Lower lobe of right lung (tissue), 2 donors: ENCODE results near the gene TTC21B. TPM values are rescaled to one million over a fixed set of nuclear protein-coding genes. Genes with fewer than 3 reads are reported as not detected.

Experiments used
- ATAC-seq, 2 donors: fragments of 200-7000 bp; cut with Tn5 transposase; one replicate each; pipeline ENCODE4 v1.9.1; 2020 to 2022; ENCODE audit warnings: mild to moderate bottlenecking in 2 of 2, moderate library complexity in 2 of 2
- DNase-seq: peaks from one replicate; pipeline ENCODE4 v3.0.0-alpha.2; 2020
- H3K27ac ChIP-seq: fragments of 200-600 bp; one replicate; pipeline ENCODE4 v1.8.0; 2022
- H3K27me3 ChIP-seq: fragments of 200-600 bp; one replicate; pipeline ENCODE4 v1.8.0; 2022; ENCODE audit warnings: low read depth
- H3K36me3 ChIP-seq: fragments of 200-600 bp; one replicate; pipeline ENCODE4 v1.8.0; 2022; ENCODE audit warnings: mild to moderate bottlenecking
- H3K4me1 ChIP-seq: fragments of 200-600 bp; one replicate; pipeline ENCODE4 v1.8.0; 2022
- H3K4me3 ChIP-seq: fragments of 200-600 bp; one replicate; pipeline ENCODE4 v1.8.0; 2022; ENCODE audit warnings: mild to moderate bottlenecking
- H3K9me3 ChIP-seq: fragments of 200-600 bp; one replicate; pipeline ENCODE4 v1.8.0; 2022
- intact Hi-C: fragments of 100-400 bp; cut with DNase I; formaldehyde crosslinking; loops from one replicate; pipeline ENCODE4 v1.11.0; 2022
- total RNA-seq: library from RNA; stranded (reverse); fragmentation: NEBNext Ultra II Directional; extraction: Animal tissue kit (Norgen Biotek cat#: 25700); gene quantifications from one replicate; pipeline ENCODE4 v1.2.1, GENCODE V29; 2021
- TF ChIP-seq, protein P1 (sequence below): fragments of 200-600 bp; IDR thresholded peaks from one replicate; pipeline ENCODE4 v1.8.0; 2022; ENCODE audit warnings: antibody characterized with exemption, mild to moderate bottlenecking
- donor health status: DM: no; HTN: yes; CAD: no; lungs with severe emphysema.

TTC21B gene
- total RNA-seq, 1 donor from 2014 or later, result 25.8 TPM

GRCh38 chr2:165902934-165903333 lies 50.6 kb downstream of the TTC21B start:
- no peak overlapping the region for H3K4me3 ChIP-seq
- H3K9me3 ChIP-seq, result no peaks in the 10 kb centered on the region
- H3K27ac ChIP-seq, result peak overlapping the region; percentile 42
- intact Hi-C loops, result no loop called here
- TF ChIP-seq, protein P1, sequence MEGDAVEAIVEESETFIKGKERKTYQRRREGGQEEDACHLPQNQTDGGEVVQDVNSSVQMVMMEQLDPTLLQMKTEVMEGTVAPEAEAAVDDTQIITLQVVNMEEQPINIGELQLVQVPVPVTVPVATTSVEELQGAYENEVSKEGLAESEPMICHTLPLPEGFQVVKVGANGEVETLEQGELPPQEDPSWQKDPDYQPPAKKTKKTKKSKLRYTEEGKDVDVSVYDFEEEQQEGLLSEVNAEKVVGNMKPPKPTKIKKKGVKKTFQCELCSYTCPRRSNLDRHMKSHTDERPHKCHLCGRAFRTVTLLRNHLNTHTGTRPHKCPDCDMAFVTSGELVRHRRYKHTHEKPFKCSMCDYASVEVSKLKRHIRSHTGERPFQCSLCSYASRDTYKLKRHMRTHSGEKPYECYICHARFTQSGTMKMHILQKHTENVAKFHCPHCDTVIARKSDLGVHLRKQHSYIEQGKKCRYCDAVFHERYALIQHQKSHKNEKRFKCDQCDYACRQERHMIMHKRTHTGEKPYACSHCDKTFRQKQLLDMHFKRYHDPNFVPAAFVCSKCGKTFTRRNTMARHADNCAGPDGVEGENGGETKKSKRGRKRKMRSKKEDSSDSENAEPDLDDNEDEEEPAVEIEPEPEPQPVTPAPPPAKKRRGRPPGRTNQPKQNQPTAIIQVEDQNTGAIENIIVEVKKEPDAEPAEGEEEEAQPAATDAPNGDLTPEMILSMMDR, result no peak
- ATAC-seq, result peak; percentile 38 to 60
- H3K36me3 ChIP-seq, result peaks cover 38% of the 10 kb centered on the region
- no peak for DNase-seq
- H3K27me3 ChIP-seq, result no peaks in the 10 kb centered on the region
- H3K4me1 ChIP-seq, result peaks cover 10% of the 10 kb centered on the region

DNA sequence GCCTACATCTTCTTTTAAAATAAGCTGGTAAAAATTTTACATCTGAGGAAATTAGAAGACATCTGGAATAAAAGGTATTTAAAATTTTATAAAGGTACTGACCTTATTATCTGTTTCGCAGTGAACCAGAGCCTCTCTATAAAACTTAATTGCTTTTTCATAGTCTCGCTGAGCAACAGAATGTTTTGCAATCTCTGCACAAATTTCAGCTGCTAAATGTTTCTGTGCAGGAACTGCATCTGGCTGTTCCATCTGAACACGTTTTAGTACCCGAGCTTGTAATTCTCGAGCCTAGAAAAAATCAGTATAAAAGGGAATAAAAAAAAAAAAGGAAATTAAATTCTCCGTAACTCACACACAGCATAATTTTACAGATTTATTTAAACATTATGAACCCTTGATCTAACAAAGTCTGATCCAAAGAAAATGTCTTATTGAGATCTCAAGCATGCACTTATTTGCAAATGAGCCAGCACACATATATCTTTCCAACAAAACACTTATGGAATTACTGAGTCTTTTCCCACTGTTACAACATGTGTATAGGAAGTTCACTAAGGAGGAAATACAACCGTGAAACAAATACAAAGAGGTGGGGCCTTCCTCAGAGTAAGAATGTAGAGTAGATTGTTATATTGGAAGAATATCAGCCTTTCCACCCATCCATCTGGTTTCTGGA lies 51.8 kb downstream of the TTC21B start:
- ATAC-seq, result no peak
- Histone ChIP-seq H3K4me3 (no peak overlapping the region), H3K4me1 (peaks cover 10% of the 10 kb centered on the region), H3K9me3 (no peaks in the 10 kb centered on the region), H3K27ac (no peak overlapping the region), H3K36me3 (peaks cover 50% of the 10 kb centered on the region), H3K27me3 (no peaks in the 10 kb centered on the region)
- no peak for DNase-seq
- intact Hi-C loops, result no loop called here
- TF ChIP-seq, protein P1, result no peak

DNA sequence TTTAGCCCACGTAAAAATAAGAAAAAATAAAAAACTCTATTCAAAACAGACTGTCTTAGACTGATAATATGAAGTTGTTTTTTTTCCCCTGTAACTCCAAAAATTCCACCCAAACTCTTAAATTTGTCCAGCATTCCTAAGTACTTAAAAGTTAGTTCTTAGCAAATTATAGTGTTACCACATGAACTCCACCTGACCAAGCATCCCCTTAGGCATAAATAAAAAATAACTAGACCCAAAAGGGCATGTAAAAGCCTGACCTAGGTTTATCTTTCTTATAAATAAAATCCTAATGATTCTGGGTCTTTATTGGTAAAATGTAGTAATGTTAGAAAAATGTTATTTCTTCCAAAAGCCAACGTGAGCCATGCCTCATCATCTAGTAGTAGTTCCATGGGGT lies 54.3 kb downstream of the TTC21B start:
- Histone ChIP-seq H3K27me3 (no peaks in the 10 kb centered on the region), H3K4me1 (peaks cover 10% of the 10 kb centered on the region), H3K27ac (no peak overlapping the region), H3K36me3 (peaks cover 66% of the 10 kb centered on the region), H3K9me3 (no peaks in the 10 kb centered on the region), H3K4me3 (no peak overlapping the region)
- TF ChIP-seq, protein P1, result no peak
- ATAC-seq, result no peak
- no peak for DNase-seq
- intact Hi-C loops, result no loop called here

DNA sequence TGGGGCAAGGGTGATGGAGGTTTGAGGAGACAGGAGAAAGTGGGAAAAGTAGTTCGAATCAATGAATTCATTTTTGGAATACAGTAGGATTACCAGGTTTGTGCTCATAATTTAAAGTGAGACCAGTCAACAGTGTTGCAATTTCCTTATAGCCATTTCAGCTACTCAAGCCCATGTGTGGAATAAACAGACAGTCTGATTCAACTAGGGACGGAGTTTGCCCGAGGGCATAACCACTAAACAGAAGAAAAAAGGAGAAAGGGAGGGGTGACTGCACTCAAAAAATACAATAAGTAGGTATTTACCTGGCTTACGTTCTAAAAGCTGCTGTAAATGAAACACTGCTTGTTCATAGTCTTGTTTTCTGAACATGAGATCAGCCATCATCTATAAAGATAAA lies 55.2 kb downstream of the TTC21B start:
- H3K36me3 ChIP-seq, result peaks cover 75% of the 10 kb centered on the region
- no peak for ATAC-seq
- H3K9me3 ChIP-seq, result no peaks in the 10 kb centered on the region

DNA sequence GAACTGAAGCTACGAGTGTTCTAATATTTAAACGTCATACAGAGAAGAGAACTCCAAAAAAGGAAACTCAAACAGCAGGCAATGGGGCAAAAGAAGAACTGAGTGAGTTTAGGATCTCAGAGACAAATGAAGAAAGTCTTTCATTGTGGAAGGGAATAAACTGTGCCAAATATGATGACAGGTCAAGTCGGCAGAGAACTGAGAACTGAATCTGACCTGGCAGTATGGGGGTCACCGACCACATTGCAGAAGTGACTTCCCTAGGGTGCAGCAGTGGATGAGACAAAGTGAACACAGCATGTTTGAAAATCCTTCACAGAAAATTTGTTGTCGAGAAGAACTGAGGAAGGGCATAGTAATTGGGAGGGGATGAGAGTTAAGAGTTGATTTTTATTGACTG lies 55.9 kb downstream of the TTC21B start:
- Histone ChIP-seq H3K4me3 (no peak overlapping the region), H3K36me3 (peaks cover 76% of the 10 kb centered on the region), H3K9me3 (no peaks in the 10 kb centered on the region), H3K27ac (no peak overlapping the region), H3K27me3 (no peaks in the 10 kb centered on the region), H3K4me1 (peaks cover 5% of the 10 kb centered on the region)
- DNase-seq (no peak), ATAC-seq (peak; percentile 54 to 76)
- TF ChIP-seq, protein P1, result no peak
- intact Hi-C loops, result no loop called here

More for the DNA sequence above, 55.2 kb downstream of the TTC21B start:
- intact Hi-C loops, result no loop called here
- Histone ChIP-seq H3K27me3 (no peaks in the 10 kb centered on the region), H3K4me1 (peaks cover 10% of the 10 kb centered on the region), H3K4me3 (no peak overlapping the region), H3K27ac (no peak overlapping the region)
- TF ChIP-seq, protein P1, result no peak
- DNase-seq, result no peak
